Lung microvascular endothelial cell (primary cell): ENCODE data around the gene KCNN3. TPM values are rescaled to one million over a fixed set of nuclear protein-coding genes. Genes with fewer than 3 reads are reported as not detected.

ENCODE experiments used
- DNase-seq, 2 donors: peaks; one replicate each; pipeline versions ENCODE4 v3.0.0 to v3.0.0-alpha.2; 2010; ENCODE audit warnings: low read depth in 2 of 2
- total RNA-seq: library from RNA; depleted of rRNA; stranded (reverse); fragments of >200 nt; gene quantifications from 2 replicates; pipeline ENCODE4 v1.2.1, GENCODE V29; 2014

Gene KCNN3
- total RNA-seq, 1 donor from 2014 or later, result 0.99 TPM

- no peak for DNase-seq
Observed at GRCh38 chr1:154818911-154819310, 51.2 kb downstream of the KCNN3 start.

GRCh38 chr1:154816937-154817336 is 53.1 kb downstream of the KCNN3 start:
- no peak for DNase-seq

- no peak for DNase-seq
Observed at GRCh38 chr1:154816369-154816768, 53.7 kb downstream of the KCNN3 start.

GRCh38 chr1:154813846-154814505 is 56.1 kb downstream of the KCNN3 start:
- no peak for DNase-seq

- DNase-seq, result peak in 1 of 2 donors; percentile 49
Observed at GRCh38 chr1:154813300-154813816, 56.7 kb downstream of the KCNN3 start.

- DNase-seq, result no peak
Observed at GRCh38 chr1:154812877-154813276, 57.2 kb downstream of the KCNN3 start.

GRCh38 chr1:154810571-154810970 is 59.5 kb downstream of the KCNN3 start:
- no peak for DNase-seq

GRCh38 chr1:154809436-154810413 is 60.4 kb downstream of the KCNN3 start:
- DNase-seq, result peak; percentile 42 to 77

- DNase-seq, result peak in 1 of 2 donors; percentile 20
Observed at GRCh38 chr1:154808909-154809262, 61.2 kb downstream of the KCNN3 start.

- no peak for DNase-seq
Observed at GRCh38 chr1:154808261-154808908, 61.7 kb downstream of the KCNN3 start.

- no peak for DNase-seq
Observed at GRCh38 chr1:154807048-154807591, 63.0 kb downstream of the KCNN3 start.

- no peak for DNase-seq
Observed at GRCh38 chr1:154806333-154806732, 63.7 kb downstream of the KCNN3 start.

GRCh38 chr1:154802982-154803920 is 66.8 kb downstream of the KCNN3 start:
- DNase-seq, result no peak

GRCh38 chr1:154802336-154802969 is 67.6 kb downstream of the KCNN3 start:
- no peak for DNase-seq

GRCh38 chr1:154801234-154802011 is 68.7 kb downstream of the KCNN3 start:
- DNase-seq, result no peak

GRCh38 chr1:154799188-154799587 is 70.9 kb downstream of the KCNN3 start:
- DNase-seq, result no peak

GRCh38 chr1:154798645-154799044 is 71.4 kb downstream of the KCNN3 start:
- no peak for DNase-seq

- DNase-seq, result no peak
Observed at GRCh38 chr1:154797175-154797574, 72.9 kb downstream of the KCNN3 start.

- no peak for DNase-seq
Observed at GRCh38 chr1:154796303-154796892, 73.7 kb downstream of the KCNN3 start.
